ENCODE results near the gene CSK.
A peak's percentile ranks its signal among the peaks of the same experiment; 100 is the strongest.
"Not testable (repeated sequence)": the region's sequence is repeated elsewhere in the genome, so short reads cannot be mapped to it uniquely, and the experiment has no call there.

Gene CSK

GRCh38 chr15:74781431-74782258 is at the start of gene CSK:
CSK (plus strand) TSS chr15:74782080; CDS start chr15:74798298, 16,218 bp downstream.
- DNase-seq = peak in 1 of 2 donors; percentile 76

GRCh38 chr15:74732846-74733245 is 49.0 kb upstream of the CSK start:
- no peak for DNase-seq

- no peak for DNase-seq
Measured at GRCh38 chr15:74733269-74733668, 48.6 kb upstream of the CSK start.

- no peak for DNase-seq
Measured at GRCh38 chr15:74735305-74735704, 46.6 kb upstream of the CSK start.

GRCh38 chr15:74738239-74738638 is 43.6 kb upstream of the CSK start:
- DNase-seq = not testable (repeated sequence)

- DNase-seq = no peak
Measured at GRCh38 chr15:74742422-74742821, 39.5 kb upstream of the CSK start.

GRCh38 chr15:74746389-74746788 is 35.5 kb upstream of the CSK start:
- DNase-seq = no peak

- no peak for DNase-seq
Measured at GRCh38 chr15:74748322-74748946, 33.4 kb upstream of the CSK start, which contains the start of gene CYP1A2. CYP1A2 (plus strand) TSS chr15:74748845; CDS start chr15:74749739, 894 bp downstream.

- DNase-seq = no peak
Measured at GRCh38 chr15:74749832-74750231, 32.0 kb upstream of the CSK start.

GRCh38 chr15:74750751-74751150 is 31.1 kb upstream of the CSK start:
- no peak for DNase-seq

GRCh38 chr15:74752011-74752410 is 29.9 kb upstream of the CSK start:
- no peak for DNase-seq

GRCh38 chr15:74752531-74752930 is 29.3 kb upstream of the CSK start:
- no peak for DNase-seq

GRCh38 chr15:74754593-74755215 is 27.2 kb upstream of the CSK start:
- DNase-seq = no peak

GRCh38 chr15:74758736-74759135 is 23.1 kb upstream of the CSK start:
- DNase-seq = no peak

GRCh38 chr15:74762791-74763150 is 19.1 kb upstream of the CSK start:
- no peak for DNase-seq

- no peak for DNase-seq
Measured at GRCh38 chr15:74763416-74763815, 18.5 kb upstream of the CSK start.

- DNase-seq = no peak
Measured at GRCh38 chr15:74767167-74768098, 14.4 kb upstream of the CSK start.

- DNase-seq = no peak
Measured at GRCh38 chr15:74768099-74768770, 13.6 kb upstream of the CSK start.

GRCh38 chr15:74768771-74769342 is 13.0 kb upstream of the CSK start:
- peak in 1 of 2 donors; percentile 60 for DNase-seq

- DNase-seq = no peak
Measured at GRCh38 chr15:74769463-74770025, 12.3 kb upstream of the CSK start.

- DNase-seq = no peak
Measured at GRCh38 chr15:74770211-74770903, 11.5 kb upstream of the CSK start.
